NT2/D1 (cell line): ENCODE results near the gene CRB1.

Source experiments
- SUZ12 ChIP-seq: IDR thresholded peaks from 2 replicates; pipeline ENCODE4 v1.6.1; 2011; ENCODE audit not compliant: insufficient read length, insufficient read depth; ENCODE audit errors: extremely low read depth
- YY1 ChIP-seq: IDR thresholded peaks from 2 replicates; pipeline ENCODE4 v1.6.1; 2011; ENCODE audit not compliant: insufficient read length, insufficient read depth
- ZNF274 ChIP-seq: IDR thresholded peaks from 2 replicates; pipeline ENCODE4 v1.6.1; 2011; ENCODE audit warnings: mild to moderate bottlenecking, low read depth, low read length

DNA sequence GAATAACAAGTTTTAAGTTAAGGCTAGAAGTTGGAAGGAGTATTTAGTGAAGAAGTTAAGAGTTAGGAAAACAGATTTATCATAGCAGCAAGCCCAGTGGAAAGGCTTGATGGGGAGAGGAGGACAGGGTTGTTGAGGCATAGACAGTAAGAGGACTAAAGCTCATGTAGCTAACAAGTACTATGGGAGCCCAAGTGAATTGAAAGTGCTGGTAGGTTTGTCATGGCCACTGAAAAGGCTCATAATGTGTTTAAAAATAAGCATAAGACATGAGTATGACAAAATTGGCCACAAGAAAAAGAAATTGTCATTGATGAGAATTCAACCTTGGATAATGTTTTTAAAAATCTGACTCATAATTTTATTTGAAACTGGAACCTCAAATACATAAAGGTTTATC is 49.2 kb upstream of the CRB1 start:
- TF ChIP-seq YY1 (no peak), ZNF274 (no peak), SUZ12 (no peak)
